Keratinocyte (primary cell): ENCODE data around the gene DTNBP1. TPM values are rescaled to one million over a fixed set of nuclear protein-coding genes. Genes with fewer than 3 reads are reported as not detected.

Experiments
- DNase-seq: peaks from one replicate; pipeline ENCODE4 v3.0.0-alpha.2; 2011; ENCODE audit warnings: low read depth, missing footprints, low spot score
- FAIRE-seq: peaks from 2 replicates; lab custom pipeline; 2011; peaks lifted over from hg19 to GRCh38; lab: Jason Lieb, UNC
- H2AFZ ChIP-seq: 2 replicates; pipeline ENCODE4 v1.6.0; 2012; ENCODE audit warnings: low read length, control low read depth, inconsistent platforms; ENCODE audit not compliant: control insufficient read depth
- H3K27ac ChIP-seq: 2 replicates; pipeline ENCODE4 v1.5.1; 2011; ENCODE audit warnings: low read length; ENCODE audit not compliant: control insufficient read depth, insufficient read depth
- H3K27me3 ChIP-seq: 3 replicates; pipeline ENCODE4 v1.6.0; 2011; ENCODE audit warnings: low read length; ENCODE audit not compliant: control insufficient read depth, insufficient read depth; ENCODE audit errors: extremely low read depth
- H3K36me3 ChIP-seq, 2 experiments: 2 replicates in 1 of 2; 3 replicates in 1 of 2; pipeline ENCODE4 v1.5.1; 2011; ENCODE audit warnings: low read length in 2 of 2, mild to moderate bottlenecking in 1 of 2; ENCODE audit not compliant: control insufficient read depth in 2 of 2, insufficient read depth in 2 of 2; ENCODE audit errors: extremely low read depth in 1 of 2
- H3K4me1 ChIP-seq: 3 replicates; pipeline ENCODE4 v1.5.1; 2011; ENCODE audit warnings: low read length; ENCODE audit not compliant: control insufficient read depth, insufficient read depth; ENCODE audit errors: extremely low read depth
- H3K4me2 ChIP-seq: 3 replicates; pipeline ENCODE4 v1.6.0; 2011; ENCODE audit warnings: low read depth, low read length; ENCODE audit not compliant: control insufficient read depth, insufficient read depth; ENCODE audit errors: extremely low read depth
- H3K4me3 ChIP-seq, 3 experiments: fragments of 200-600 bp in 1 of 3; sonication (generic) in 1 of 3; 2 replicates in 2 of 3; 3 replicates in 1 of 3; pipeline ENCODE4 v1.5.1; 2011 to 2016; ENCODE audit warnings: low read length in 3 of 3, mild to moderate bottlenecking in 3 of 3, control low read depth in 2 of 3, inconsistent platforms in 1 of 3, low read depth in 1 of 3, mixed read lengths in 1 of 3, mixed run types in 1 of 3, moderate library complexity in 1 of 3; ENCODE audit not compliant: control insufficient read depth in 2 of 3, insufficient read depth in 2 of 3; ENCODE audit errors: extremely low read depth in 1 of 3
- H3K79me2 ChIP-seq: 2 replicates; pipeline ENCODE4 v1.6.0; 2012; ENCODE audit warnings: low read length; ENCODE audit not compliant: control insufficient read depth, insufficient read depth
- H3K9ac ChIP-seq: 3 replicates; pipeline ENCODE4 v1.6.0; 2011; ENCODE audit warnings: low read length; ENCODE audit not compliant: control insufficient read depth, insufficient read depth; ENCODE audit errors: extremely low read depth
- H3K9me1 ChIP-seq: 3 replicates; pipeline ENCODE4 v1.6.0; 2011; ENCODE audit warnings: low read length; ENCODE audit not compliant: control insufficient read depth, insufficient read depth; ENCODE audit errors: extremely low read depth
- H3K9me3 ChIP-seq: 2 replicates; pipeline ENCODE4 v1.5.1; 2012; ENCODE audit warnings: low read depth, low read length; ENCODE audit not compliant: control insufficient read depth
- H4K20me1 ChIP-seq: 3 replicates; pipeline ENCODE4 v1.6.0; 2011; ENCODE audit warnings: low read length; ENCODE audit not compliant: control insufficient read depth, insufficient read depth; ENCODE audit errors: extremely low read depth
- CTCF ChIP-seq, 3 experiments: IDR thresholded peaks in 1 of 3; conservative IDR thresholded peaks in 1 of 3; optimal IDR thresholded peaks in 1 of 3; 2 replicates in 2 of 3; 3 replicates in 1 of 3; pipeline versions ENCODE3 to v1.5.1; 2011; ENCODE audit warnings: low read length in 3 of 3, mild to moderate bottlenecking in 3 of 3, moderate library complexity in 2 of 3, control low read depth in 1 of 3, inconsistent platforms in 1 of 3; ENCODE audit not compliant: insufficient read depth in 2 of 3; ENCODE audit errors: extremely low read depth in 1 of 3
- EZH2 ChIP-seq: IDR thresholded peaks from one replicate; pipeline ENCODE4 v1.6.1; 2012; ENCODE audit warnings: inconsistent platforms, mild to moderate bottlenecking, low read length, moderate library complexity
- dilution Hi-C: fragments of 300-500 bp; cut with MboI; formaldehyde crosslinking; loops from one replicate; pipeline ENCODE4 v1.7.0; 2020; ENCODE audit warnings: low sequenced_read_pairs; ENCODE audit not compliant: extremely low pct_ligation_motif_present
- polyA plus RNA-seq, 5 experiments: library from polyadenylated mRNA; depleted of rRNA in 3 of 5; stranded (reverse) in 3 of 5; stranded (forward) in 1 of 5; unstranded in 1 of 5; fragments of >200 nt; gene quantifications; 1 replicate in 1 of 5; 2 replicates in 3 of 5; 3 replicates in 1 of 5; pipeline versions ENCODE4 v1.2.1 to v1.2.3, GENCODE V29; 2011 to 2012; ENCODE audit warnings: missing spikeins in 2 of 5, low read depth in 1 of 5, low replicate concordance in 1 of 5

Gene DTNBP1
- polyA plus RNA-seq, 1 donor (not counting 4 experiments of a cell fraction or from before 2014, with no cell fraction given), result 11.5 TPM

DNA sequence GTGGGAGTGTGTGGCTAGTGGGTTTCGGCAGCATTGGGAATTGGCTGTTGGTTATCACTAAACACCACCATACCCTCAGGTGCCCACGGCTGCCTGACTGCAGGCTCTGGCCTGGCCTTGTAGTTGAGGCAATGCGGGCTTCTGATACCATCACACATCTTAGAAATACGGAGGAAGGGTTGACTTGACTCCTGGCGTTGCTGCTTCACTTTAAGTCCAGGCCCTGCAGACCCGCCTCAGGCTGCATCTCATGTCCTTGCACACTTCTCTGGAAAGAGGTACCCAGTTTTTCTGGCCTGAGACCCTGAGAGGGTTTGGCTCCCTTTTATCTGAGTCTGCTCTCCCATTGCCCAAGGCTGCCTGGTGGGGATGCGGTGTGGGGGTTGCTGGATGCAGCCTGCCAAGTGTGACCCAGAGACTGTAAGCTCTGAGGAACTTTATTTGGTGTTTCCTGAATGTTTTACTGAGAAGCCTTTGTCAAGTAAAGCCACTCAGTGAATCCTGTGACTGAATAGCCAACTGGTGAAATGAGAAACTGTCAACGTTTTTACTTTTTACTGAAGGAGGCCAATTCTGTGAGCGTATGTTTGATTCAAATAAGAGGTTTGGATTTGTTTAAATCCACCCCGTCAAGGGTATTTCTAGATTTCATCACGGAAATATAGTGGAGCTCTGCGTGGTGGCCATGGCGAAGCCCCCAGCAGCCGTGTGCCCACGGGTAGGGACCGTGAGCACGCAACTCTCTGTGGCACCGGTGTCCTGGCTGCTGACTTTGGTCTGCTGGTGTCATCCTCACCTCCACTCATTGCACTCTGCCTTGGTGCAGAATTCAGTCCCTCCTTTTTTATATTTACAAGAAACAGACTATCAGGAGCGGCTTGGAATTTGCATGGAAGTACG lies 160.1 kb downstream of the DTNBP1 start:
- Histone ChIP-seq H3K4me3 (no peak overlapping the region), H2AFZ (no peak overlapping the region), H3K36me3 (peaks cover 19 to 38% of the 10 kb centered on the region in 2 experiments), H3K4me1 (peaks cover 25% of the 10 kb centered on the region), H3K4me2 (no peak overlapping the region), H3K27ac (no peak overlapping the region), H3K9me3 (no peaks in the 10 kb centered on the region), H3K27me3 (no peaks in the 10 kb centered on the region), H3K9me1 (peaks cover 10% of the 10 kb centered on the region), H3K9ac (no peak overlapping the region), H3K79me2 (peaks cover 14% of the 10 kb centered on the region), H4K20me1 (peaks cover 25% of the 10 kb centered on the region)
- FAIRE-seq (no peak), DNase-seq (no peak)
- TF ChIP-seq CTCF (optimal IDR thresholded peaks at IDR 0.05 in 1 of 3, IDR thresholded peaks at IDR 0.05 in 1 of 3, conservative IDR thresholded peaks at IDR 0.05 in 1 of 3; ENCODE audit: extremely low read depth in 1 of 3, insufficient read depth in 2 of 3, low read length in 3 of 3) (no peak), EZH2 (no peak)
- dilution Hi-C loops, result no loop called here

- Histone ChIP-seq H3K4me2 (no peak overlapping the region), H3K27me3 (no peaks in the 10 kb centered on the region), H3K36me3 (peaks cover 15 to 37% of the 10 kb centered on the region in 2 experiments), H3K9ac (no peak overlapping the region), H3K27ac (no peak overlapping the region), H3K4me1 (peaks cover 25% of the 10 kb centered on the region), H3K9me3 (no peaks in the 10 kb centered on the region), H3K9me1 (peaks cover 10% of the 10 kb centered on the region), H2AFZ (no peak overlapping the region), H4K20me1 (peaks cover 23% of the 10 kb centered on the region), H3K79me2 (peaks cover 14% of the 10 kb centered on the region), H3K4me3 (no peak overlapping the region)
- dilution Hi-C loops, result no loop called here
- FAIRE-seq (no peak), DNase-seq (no peak)
- TF ChIP-seq EZH2, result no peak
- no peak for TF ChIP-seq CTCF (optimal IDR thresholded peaks at IDR 0.05 in 1 of 3, IDR thresholded peaks at IDR 0.05 in 1 of 3, conservative IDR thresholded peaks at IDR 0.05 in 1 of 3; ENCODE audit: extremely low read depth in 1 of 3, insufficient read depth in 2 of 3, low read length in 3 of 3)
These were observed 160.9 kb downstream of the DTNBP1 start for GRCh38 chr6:15501826-15502445.
